VCaP (cell line): ENCODE measurements around the gene CPSF3.

Source experiments
- H3K27ac ChIP-seq: fragments of 450-650 bp; 2 replicates; pipeline ENCODE4 v1.5.1; 2017
- CTCF ChIP-seq: fragments of 450-650 bp; conservative IDR thresholded peaks from 2 replicates; pipeline ENCODE4 v1.5.1; 2017; ENCODE audit warnings: mild to moderate bottlenecking, moderate library complexity

Gene CPSF3

GRCh38 chr2:9424447-9425164, 1.2 kb downstream of the CPSF3 start:
- H3K27ac ChIP-seq, result peak overlapping the region; percentile 85
- no peak for TF ChIP-seq CTCF

GRCh38 chr2:9428965-9429577, 5.6 kb downstream of the CPSF3 start:
- no peak for TF ChIP-seq CTCF
- H3K27ac ChIP-seq, result no peak overlapping the region

GRCh38 chr2:9430316-9431293, 7.2 kb downstream of the CPSF3 start:
- TF ChIP-seq CTCF, result no peak
- no peak overlapping the region for H3K27ac ChIP-seq

- TF ChIP-seq CTCF, result no peak
- H3K27ac ChIP-seq, result no peak overlapping the region
These were observed 11.0 kb downstream of the CPSF3 start for GRCh38 chr2:9434489-9434888.

- no peak overlapping the region for H3K27ac ChIP-seq
- no peak for TF ChIP-seq CTCF
These were observed 16.1 kb downstream of the CPSF3 start for GRCh38 chr2:9439536-9439935.

- no peak overlapping the region for H3K27ac ChIP-seq
- TF ChIP-seq CTCF, result no peak
These were observed 16.7 kb downstream of the CPSF3 start for GRCh38 chr2:9440058-9440727.

- TF ChIP-seq CTCF, result no peak
- peak overlapping the region; percentile 64; the same call in 1 of the 2 replicates for H3K27ac ChIP-seq
These were observed 18.1 kb downstream of the CPSF3 start for GRCh38 chr2:9441556-9441955.
